SKM-1 treated with dmso at 0.1 percent for 144 hours (cell line): Measurements from ENCODE around the gene MED9.
"Not testable (repeated sequence)": the region's sequence is repeated elsewhere in the genome, so short reads cannot be mapped to it uniquely, and the experiment has no call there.

Experiments used
- DNase-seq: peaks from one replicate; lab custom pipeline; 2025; ENCODE audit not compliant: unreplicated experiment; lab: John Stamatoyannopoulos, UW

Gene MED9

DNA sequence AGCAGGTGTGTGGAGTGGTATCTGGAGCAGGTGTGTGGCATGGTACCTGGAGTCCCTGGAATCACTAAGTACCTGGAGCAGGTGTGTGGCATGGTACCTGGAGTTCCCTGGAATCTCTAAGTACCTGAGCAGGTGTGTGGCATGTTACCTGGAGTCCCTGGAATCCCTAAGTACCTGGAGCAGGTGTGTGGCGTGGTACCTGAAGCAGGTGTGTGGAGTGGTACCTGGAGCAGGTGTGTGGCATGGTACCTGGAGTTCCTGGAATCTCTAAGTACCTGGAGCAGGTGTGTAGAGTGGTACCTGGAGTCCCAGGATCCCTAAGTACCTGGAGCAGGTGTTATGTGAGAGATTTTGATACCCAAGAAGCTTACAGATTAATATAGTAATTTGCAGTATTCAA lies 22.1 kb upstream of the MED9 start:
- not testable (repeated sequence) for DNase-seq

DNA sequence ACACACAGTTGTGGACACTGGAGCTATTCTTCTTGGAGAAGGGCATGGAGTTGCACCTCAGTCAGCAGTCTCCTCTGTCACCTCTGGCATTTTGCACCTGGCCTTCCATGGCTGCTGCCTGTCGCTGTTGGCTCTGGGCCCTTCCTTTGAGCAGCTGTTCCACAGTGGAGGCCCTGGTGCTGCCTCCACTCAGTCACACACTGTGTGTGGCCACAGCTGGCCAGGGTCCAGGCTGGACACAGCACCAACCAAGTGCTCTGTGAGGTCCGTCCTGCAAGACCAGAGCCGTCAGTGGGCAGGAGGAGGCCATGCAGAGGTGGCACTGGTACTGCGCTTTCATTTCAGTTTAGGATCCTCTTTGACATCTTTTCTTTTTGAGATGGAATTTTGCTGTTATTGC lies 21.6 kb upstream of the MED9 start:
- DNase-seq: no peak

DNA sequence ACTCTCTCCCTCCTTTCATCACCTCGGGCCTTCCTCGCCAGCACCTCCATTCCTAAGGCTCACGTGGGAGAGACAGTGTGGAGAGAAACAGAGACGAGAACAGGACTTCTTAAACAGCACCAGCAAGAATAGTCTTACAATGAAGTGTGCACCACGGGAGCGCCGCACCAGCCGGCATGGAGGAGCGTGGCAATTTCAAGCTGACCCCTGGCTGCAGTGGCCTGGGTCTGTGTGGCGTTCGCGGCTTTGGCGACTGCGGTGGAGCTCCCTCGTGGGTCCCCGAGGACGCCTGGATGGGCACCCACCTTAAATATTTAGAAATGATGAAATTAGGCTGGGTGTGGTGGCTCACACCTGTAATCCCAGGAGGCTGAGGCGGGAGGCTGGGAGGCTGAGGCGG lies 20.5 kb upstream of the MED9 start:
- no peak for DNase-seq

DNA sequence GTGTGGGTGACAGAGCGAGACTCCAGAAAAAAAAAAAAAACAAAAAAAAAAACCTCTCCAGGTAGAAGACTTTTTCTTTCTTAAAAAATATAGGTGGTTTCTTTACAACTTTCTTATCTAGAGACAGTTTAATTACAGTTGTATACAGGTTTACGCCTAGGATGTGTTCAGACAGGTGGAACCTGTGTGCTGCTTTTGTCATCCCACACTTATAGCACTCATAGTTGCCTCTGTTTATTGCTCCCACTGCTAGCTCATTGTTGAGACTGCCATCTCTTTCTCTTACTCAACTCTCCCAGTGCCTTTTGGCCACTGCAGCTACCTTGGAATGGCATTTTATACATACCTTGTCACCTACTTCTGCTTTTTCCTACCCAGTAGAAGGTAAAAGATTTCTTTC lies 19.1 kb upstream of the MED9 start:
- no peak for DNase-seq

DNA sequence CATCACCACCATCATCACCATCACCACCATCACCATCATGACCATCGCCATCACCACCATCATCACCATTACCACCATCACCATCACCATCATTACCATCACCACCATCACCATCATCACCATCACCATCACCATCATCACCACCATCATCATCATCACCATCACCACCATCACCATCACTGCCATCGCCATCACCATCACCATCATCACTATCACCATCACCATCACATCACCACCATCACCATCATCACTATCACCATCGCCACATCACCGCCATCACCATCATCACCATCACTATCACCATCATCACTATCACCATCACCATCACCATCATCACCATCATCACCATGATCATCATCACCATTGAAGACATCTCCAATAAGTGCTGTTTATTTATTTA lies 16.8 kb upstream of the MED9 start:
- DNase-seq: no peak

DNA sequence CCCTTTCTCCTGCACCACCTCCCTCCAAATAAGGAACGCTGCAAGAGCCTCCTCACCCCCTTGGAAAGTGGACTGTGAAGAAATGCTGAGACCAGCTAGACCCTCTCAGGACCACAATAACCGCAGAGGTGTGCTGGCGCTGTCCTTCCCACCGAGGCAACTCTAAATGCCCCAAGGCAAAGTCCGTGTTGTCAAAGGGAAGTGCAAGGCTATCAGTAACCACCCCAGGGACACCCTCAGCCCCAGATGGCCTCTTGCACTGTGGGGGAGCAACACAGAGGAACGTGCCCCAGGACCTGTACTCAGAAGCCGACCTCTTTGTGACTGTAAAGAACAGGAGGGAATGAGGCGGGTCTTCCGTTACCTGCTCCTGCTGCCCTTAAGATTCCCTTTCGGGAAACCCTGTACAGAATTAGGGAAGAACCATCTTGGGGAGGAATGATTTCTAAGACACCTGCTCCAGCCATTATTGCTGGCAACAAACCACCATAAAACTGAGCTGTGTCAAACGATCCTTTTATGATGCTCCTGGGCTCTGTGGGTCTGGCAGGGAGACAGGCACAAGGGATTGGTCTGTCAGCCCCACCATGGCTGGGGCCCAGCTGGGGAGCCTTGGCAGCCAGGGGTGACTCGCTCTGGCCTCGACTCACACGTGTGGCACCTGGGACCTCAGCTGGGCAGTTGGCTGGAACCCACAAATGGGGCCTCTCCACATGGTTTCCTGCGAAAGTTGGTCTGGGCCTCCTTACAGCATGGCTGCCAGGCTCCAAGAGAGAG lies 14.6 kb upstream of the MED9 start:
- no peak for DNase-seq

DNA sequence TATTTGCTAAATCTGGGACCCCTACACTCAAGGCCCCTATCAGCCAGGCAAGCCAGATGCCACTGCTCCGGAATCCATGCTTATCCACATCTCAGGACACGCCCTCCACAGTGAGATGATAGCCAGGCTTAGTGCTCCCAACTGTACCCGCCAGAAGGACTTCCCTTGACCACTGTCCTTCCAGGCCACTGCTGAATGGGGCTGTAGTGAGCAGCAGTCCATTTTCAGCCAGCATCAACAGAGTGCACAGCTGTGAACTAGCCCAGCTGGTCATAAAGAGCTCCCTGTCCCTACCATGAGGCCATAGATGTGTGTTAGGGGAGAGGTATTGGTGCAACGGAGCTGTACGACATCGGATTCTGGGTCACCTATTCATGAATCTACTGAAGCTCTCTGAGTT lies 13.0 kb upstream of the MED9 start:
- DNase-seq: no peak

DNA sequence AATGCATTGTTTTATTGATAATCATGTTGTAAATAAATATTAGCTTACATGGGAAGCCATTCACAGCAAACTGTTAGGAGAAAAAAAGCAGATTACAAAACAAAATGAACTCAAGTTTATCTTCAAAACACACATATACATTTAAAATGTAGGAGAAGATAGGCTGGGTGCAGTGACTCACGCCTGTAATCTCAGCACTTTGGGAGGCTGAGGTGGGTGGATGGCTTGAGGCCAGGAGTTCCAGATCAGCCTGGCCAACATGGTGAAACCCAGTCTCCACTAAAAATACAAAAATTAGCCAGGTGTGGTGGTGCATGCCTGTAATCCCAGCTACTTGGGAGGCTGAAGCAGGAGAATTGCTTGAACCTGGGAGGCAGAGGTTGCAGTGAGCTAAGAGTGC lies 10.9 kb upstream of the MED9 start:
- DNase-seq: not testable (repeated sequence)

DNA sequence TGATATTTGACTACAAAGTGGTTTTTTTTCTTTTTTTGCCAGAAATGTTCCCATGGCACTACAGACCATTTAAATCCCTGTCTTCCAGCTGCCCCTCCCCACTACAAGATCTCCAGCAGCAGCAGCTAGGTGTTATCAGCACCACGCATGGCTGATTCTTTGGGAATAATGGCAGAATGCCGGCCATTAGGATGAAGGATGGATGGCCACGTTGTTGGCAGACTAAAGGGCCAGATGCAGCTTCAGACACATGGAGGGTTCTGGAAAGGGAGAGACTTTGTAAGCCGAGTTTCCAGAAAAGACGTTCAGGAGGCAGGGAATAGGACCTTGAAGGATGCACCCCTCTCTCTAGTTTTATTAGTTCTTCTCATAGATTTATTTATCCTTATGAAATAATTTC lies 10.3 kb upstream of the MED9 start:
- no peak for DNase-seq

DNA sequence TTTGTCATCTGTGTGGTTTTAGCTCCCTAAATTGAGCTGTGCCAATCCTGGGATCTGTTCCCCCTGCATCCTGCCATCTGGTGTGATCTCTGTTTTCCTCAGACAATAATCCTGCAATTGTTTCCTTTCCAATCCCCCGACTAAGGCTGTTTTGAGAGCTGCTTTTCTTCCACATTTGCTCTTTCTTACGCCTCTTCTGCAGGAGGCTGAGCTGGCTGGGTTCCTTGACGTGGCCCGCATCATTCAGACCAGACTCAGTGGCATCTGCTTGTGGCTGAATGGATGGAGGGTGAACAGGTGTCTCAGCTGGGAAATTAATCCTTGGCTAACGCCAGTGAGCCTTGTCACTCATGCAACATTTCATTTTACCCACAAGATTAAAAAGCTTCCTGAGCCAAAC lies 9.8 kb upstream of the MED9 start:
- DNase-seq: no peak

DNA sequence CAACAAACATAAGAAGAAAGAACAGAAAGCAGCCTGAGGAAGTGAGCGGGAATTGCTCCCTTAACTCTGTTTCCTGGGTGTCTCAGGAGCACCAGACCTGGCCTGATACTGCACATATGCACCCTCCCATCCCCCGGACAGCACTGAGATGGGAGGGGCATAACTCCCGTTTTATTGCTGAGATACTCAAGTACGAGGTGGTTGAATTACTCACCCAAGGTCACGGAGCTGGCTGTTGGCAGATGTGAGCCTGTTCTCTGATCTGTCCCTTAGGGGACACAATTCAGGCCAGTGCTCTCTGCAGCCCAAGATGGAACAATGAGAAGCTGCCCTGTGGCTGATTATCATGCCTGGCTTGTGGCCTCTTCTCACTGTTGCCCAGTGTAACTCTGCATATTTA lies 9.1 kb upstream of the MED9 start:
- no peak for DNase-seq

DNA sequence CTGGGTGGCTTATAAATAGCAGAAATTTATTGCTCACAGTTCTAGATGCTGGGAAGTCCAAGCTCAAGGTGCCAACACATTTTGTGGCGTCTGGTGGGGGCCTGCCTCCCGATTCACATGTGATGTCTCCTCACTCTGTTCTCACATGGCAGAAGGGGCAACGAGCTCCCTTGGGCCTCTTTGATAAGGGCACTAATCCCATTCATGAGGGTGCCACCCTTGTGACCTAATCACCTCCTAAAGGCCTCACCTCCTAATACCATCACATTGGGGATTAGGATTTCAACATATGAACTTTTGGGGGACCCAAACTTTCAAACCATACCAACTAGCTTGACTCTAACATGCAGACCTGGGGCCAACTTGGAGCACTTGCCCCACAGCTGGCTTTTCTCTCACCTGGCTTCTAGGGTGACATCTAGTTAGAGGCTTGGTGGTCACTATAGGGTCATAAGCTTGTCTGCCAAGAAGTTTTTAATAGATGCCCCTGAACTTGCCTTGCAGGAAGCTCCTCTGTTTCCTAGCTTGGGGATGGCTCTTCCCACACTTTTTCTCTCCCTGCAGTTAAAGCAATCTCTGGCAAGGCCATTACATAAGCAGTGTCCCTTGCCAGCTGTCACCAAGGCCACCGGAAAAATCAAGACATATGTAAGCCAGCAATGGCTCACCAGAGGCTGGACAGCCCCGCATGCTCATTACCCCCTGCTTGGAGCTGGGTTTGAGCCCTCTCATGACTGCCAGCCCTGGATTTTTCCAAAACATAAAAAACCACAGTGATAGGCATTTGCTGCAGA lies 8.4 kb upstream of the MED9 start:
- no peak for DNase-seq

DNA sequence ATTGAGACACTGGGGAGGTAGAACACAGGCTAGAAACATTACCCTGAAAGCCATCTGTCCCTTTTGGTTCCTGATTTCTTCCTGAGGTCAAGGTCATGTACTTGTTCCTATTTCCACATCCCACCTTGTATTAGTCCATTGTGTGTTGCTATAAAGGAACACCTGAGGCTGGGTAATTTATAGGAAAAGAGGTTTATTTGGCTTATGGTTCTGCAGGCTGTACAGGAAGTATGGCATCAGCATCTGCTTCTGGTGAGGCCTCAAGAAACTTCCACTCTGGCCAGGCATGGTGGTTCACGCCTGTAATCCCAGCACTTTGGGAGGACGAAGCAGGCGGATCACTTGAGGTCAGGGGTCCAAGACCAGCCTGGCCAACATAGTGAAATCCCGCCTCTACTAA lies 7.4 kb upstream of the MED9 start:
- DNase-seq: no peak

DNA sequence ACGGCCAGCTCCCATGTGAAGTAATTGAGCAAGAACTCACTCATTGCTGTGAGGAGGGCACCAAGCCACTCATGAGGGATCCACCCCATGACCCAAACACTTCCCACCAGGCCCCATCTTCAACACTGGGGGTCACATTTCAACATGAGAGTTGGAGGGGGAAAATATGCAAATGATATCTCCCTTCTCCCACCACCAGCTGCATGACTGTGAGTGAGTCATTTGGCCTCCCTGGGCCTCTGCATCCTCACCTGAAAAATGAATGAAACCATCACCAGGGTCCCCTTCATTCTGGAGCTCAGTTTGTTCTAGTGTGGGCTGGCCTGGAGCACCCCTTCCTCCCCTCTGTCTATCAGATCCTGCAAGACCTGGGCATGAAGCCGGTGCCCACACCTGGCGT lies 6.8 kb upstream of the MED9 start:
- no peak for DNase-seq

DNA sequence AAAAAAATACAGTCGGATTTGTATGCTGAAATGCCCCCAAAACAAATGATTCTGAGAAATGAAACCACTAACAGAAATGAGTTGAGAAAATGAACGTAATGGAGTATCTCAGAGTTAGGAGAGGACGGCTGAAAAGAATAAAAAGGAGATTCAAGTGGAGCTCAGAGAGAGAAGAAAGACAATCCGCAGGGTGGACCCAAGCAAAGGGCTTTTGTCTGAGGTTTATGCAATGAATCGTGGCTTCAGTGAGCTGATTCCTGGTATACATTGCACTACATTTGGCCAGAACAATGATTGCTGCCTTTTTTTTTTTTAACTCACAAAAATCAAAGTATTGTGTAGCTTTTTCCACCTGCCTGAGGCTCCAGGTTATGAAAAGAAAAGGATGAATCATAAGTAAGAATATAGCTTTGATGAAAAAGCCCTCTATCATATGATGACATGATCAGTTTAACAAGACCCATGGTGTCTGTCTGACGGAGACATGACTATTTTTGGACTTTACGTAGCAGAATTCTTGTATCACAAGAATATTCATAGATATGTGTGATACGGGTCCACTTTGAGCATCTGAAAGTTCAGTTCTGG lies 4.4 kb upstream of the MED9 start:
- no peak for DNase-seq

DNA sequence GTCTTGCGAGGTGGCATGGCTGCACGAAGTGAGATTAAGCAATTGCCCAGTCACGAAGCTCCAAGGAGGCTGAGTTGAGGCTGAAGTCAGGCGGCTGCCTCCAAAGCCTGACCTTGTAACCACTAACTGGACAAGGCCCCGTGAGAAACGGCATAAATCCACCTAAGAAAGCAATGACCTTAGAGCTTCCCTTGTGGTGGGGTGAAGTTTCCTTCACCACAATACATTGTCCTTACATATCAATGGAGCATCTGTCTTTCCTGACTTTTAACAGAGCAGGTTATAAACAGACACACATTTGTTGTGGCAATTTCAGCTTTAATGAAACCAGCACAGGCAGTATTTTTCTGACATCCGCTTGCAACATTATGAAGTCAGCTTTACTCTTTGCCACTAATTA lies 2.5 kb upstream of the MED9 start:
- no peak for DNase-seq

DNA sequence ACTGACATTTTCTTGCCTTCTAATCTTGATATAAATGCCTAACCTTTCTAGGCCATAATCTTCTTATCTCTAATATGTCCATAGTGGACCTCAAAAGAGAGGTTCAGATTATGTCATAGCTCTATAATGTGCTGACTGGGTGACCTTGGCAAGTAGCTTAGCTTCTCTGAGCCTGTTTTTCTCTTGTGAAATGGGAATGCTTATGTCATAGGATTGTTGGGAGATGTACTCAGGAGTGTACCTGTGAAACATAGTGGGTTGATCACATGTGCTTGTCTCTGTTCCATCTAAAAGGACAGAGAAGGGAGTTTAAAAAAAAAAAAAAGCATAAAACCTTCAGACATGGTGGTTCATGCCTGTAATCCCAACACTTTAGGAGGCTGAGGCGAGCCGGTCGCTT lies 2.4 kb downstream of the MED9 start:
- no peak for DNase-seq

DNA sequence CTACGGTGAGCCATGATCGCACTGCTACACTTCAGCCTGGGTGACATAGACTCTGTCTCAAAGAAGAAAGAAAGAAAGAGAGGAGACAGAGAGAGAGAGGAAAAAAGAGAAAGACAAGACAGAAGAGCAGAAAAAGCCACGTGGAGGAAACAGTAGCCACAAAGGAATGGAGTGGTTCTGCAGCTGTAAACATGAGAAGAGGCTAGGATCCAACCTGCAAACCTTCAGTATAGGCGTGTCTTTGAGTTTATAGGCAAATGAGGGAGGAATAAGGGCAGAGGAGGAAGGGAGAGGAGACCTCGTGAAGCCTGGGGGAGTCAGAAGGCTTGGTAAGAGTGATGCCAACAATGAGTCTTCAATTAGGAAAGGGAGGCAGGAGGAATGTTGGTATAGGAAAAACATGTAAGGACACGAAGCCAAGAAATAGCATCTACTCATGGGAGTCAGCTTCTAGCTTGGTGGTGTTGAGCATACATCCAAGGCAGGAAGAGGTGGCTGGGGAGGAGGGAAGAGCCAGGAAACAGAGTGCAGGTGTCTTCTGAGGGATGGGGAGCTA lies 3.9 kb downstream of the MED9 start:
- no peak for DNase-seq

DNA sequence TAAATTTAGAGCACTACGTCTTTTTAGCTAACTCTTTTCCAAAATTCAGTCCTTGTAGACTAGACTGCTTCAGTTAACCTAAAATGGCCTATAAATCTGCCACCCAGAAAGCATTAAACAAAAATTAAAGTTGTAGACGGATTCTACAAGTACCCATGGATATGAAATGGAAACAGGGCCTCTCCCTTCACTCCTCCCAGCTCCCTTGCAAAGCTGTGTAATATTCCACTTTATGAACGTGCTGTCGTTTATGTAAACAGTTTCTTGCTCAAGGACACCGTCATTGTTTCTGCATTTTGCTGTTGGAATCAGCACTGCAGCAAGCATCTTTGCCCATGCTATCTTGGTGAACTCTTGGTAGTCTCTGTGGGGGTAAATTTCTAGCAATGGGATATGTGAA lies 5.1 kb downstream of the MED9 start:
- DNase-seq: no peak

DNA sequence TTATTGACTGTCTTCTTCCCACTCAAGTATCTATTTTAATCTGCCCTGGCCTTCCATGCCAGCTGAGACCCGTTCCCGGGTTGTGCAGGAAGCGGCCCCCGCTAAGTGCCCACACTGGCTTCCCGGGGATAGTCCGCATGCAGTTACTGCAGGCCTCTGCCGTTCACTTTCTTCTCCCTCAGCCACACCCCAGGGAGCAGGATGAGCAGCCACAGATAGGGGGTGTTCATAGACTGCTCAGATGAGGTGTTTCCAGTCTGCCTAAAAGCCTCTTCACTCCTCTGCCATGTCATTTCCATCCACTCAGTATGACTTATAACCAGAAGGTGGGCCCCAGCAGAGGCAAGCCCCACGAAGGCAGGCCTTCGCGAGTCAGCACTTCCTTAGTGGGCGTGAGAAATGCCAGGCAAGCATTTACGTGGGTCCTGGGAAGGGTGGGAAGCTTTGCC lies 7.7 kb downstream of the MED9 start:
- no peak for DNase-seq

DNA sequence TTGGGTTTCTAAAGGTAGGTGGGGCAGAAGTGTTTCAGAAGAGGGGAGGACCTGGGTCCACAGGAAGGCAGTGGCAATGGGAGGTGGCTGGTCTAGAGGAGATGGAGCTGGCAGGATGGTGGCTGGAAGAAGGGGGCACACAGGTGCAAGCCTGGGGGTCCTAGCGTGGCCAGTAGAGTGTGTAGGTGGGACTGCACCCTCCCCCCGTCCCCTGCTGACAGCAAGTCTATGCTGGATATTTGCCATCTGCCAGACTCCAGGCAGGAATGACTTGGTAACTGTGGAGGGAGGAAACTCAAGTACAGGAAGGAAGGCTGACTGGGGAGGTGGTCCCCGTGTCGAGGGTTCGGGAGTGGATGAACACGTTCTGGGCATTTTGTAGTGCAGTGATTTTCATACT lies 8.6 kb downstream of the MED9 start:
- DNase-seq: no peak

DNA sequence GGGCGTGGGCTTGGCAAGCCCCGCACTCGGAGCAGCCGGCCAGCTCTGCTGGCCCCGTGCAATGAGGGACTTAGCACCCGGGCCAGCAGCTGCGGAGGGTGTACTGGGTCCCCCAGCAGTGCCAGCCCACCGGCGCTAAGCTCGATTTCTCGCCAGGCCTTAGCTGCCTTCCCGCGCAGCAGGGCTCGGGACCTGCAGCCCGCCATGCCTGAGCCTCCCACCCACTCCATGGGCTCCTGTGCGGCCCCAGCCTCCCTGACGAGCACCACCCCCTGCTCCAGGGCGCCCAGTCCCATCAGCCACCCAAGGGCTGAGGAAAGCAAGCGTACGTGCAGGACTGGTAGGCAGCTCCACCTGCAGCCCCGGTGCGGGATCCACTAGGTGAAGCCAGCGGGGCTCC lies 9.6 kb downstream of the MED9 start:
- DNase-seq: not testable (repeated sequence)
